ENCODE results near the gene SLC15A1.
"Not testable (repeated sequence)": the region's sequence is repeated elsewhere in the genome, so short reads cannot be mapped to it uniquely, and the experiment has no call there.

Gene SLC15A1

DNA sequence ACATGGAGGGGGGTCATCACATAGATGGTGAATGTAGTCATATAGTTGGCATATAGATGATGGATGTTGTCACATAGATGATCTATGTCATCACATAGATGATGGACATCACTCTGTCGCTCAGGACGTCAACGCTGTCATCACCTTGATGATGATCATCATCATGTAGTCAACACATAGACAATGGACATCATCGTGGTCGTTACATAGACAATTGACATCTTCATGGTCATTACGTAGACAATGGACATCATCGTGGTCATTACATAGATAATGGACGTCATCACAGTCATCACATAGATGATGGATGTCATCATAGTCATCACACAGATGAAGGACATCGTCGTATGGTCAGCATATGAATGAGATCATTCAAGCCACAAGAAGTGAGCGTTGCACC is 28.6 kb upstream of the SLC15A1 start:
- DNase-seq, result no peak

DNA sequence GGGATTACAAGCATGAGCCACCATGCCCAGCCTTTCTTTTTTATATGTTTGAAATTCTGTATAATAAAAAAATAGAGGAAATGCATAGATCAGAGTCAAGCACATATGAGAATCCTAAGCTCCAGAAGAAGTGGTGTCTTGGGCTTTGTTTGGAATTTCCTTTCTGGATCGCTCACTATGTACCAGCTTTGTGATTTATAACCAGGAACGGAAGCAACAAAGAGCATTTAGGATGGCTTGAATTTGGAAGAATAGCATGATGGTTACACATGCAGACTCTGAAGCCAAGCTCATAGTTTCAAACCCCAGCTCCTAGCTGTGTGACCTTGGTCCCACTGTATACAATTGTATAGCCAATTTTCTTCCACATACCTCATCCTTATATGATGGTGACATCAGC is 28.0 kb upstream of the SLC15A1 start:
- DNase-seq, result no peak

DNA sequence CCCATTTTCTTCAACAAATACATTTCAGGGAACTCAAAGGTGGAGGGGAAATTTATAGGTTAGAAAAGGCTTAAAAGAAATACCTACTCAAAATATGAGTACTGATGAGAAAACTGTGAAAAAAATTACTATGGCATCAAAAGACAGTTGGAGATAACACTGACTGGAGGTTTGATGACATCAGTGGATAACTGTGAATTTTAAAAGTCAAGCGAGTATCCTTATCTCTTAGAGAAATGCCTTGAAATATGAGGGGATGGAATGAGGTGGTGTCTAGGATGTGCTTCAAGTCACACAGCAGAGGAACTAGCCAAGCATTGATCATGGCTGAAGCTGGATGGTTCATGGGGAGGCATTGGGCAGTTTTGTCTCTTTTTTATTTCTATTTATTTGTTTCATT is 27.2 kb upstream of the SLC15A1 start:
- DNase-seq, result no peak

DNA sequence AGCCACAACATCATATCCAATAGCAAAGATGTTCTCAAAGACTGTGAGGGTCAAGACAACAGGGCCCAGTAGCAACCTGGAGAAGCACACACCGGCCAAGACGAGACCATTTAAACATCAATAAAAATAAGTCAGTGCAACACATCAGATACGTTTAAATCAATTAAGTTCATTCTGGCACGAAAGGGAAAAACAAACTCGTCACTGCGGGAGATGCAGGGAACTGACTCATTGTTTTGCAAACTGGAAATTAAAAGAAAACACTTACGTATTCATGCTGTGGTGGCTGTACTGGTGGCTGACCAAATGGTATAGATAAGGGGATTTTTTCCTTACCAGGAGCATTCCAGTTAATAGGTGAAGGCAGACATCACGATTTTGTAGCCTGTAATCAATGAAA is 26.3 kb upstream of the SLC15A1 start:
- DNase-seq, result no peak

DNA sequence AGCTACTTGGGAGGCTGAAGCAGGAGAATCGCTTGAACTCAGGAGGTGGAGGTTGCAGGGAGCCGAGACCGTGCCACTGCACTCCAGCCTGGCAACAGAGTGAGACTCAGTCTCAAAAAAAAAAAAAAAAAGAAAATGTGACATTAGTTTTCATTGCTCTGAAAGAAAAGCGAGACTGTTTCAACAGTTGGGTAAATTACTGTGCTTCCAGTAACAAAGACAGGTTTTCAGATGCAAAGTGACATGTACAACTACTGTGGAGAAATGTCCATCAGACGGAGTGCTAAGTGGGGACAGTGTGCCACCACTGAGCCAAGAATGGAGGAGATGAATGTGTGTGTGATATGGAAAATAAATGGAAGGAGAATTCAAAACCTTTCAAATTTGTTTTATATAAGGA is 24.2 kb upstream of the SLC15A1 start:
- DNase-seq, result no peak

DNA sequence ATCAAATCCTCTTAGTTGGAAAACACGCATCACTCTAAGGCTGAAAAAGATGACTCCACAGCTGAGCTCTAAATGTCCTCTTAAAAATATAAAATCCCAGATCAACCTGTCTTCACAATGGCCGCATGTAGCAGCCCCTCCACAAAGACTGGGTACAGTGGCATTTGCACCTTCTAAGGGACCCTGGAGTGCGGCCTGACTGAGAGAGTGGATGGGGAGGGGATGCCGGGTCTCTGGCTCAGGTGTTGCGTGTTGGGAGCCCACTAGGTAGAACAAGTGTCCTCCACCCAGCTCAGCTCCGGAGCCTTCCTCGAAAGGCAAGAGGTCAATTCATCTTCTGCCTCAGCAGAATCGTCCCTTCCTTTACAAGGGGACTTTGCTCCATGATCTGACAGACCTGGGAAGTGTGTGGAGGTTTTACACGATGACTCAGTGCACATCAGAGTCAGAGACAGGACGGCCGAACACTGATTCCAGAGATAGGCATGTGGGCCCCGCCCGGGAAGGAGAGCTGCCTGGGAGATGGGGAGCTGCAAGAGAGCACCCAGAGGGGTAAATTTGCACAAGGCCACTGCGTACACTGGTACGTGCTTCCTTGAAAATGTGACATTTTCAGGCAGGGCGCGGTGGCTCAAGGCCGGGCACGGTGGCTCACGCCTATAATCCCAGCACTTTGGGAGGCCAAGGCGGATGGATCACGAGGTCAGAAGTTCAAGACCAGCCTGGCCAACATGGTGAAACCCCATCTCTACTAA is 23.5 kb upstream of the SLC15A1 start:
- no peak for DNase-seq

DNA sequence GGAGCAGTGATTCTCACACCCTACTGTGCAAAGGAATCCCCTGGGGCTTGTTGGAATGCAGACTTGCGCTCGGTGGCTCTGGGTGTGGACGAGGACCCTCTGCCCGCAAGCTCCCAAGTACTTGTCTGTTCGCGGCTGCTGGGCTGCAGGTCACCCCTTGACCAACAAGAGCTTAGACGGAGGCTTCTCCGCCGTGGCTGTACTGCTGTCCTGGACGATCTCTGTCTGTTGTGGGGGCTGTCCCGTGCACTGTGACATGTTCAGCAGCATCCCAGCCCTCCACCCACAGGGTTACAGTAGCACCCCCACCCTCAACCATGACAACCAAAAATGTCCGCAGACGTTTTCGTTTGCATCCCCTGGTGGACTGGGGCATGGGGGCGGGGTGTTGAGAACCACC is 22.9 kb upstream of the SLC15A1 start:
- DNase-seq, result no peak

DNA sequence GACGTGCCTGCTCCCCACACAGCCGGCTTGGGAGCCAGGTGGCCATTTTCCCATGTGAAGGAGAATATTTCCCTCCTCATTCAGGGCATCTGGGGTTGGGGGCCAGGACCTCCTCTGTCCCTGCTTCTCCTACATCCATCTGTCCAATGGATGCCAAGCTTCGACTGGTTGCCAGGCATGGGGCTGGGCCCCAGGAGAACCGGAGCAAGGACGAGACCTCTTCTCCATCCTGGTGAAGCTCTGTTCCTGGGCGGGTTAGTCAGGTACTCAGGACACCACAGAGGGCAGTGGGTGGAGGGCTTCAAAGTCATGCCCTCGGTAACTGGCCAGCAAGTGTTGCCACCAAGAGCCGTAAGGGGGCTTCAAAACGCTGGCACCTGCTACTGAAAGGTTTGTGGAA is 22.3 kb upstream of the SLC15A1 start:
- no peak for DNase-seq

DNA sequence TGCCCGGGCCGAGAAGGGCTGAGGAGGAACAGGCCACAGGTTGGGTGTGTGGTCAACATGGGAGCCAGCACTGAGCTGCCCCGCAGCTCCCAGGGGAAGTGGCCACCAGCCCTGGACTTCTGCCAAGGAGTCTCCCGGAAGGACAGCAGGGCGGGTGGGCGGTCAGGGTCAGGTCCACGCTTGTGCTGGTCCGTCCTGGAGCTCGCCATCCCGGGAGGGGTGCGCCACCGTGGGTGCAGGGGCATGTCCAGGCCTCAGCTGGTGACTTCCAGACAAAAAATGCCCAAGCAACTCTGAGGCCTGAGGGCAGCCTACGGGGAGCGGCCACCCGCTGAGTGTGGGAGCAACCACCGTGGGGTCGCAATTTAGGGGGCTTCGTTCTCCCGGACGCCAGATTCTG is 21.4 kb upstream of the SLC15A1 start:
- DNase-seq, result no peak

DNA sequence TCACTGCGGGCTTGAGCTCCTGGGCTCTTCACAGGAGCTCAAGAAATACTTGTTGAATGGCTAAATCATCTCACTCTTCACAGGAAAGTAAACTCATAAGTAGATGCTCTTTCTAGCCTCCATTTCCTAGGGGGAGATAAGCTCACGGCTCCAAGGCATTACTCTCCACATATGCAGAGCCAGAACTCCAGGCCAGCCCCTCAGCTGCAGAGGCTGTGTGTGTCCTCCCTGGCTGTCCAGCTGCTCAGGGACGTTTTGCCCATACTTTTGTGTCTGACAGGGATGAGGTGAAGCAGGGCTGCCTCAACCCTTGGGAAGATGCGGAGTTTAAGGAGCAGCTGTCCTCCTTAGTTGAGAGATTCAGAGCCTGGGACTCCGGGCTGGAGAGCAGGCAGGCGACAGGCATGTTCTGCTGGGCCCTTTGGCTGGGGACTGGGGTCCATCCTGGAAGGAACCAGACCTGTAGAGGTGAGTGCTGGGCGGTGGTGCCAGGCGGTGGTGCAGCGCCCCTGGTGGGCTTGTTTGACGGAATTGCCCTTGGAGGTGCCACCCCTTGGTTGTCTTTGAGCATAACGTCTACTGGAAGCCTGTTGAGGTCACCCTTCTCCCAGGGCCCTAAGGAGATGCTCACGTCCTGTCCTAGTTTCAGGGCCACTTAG is 20.5 kb upstream of the SLC15A1 start:
- no peak for DNase-seq

DNA sequence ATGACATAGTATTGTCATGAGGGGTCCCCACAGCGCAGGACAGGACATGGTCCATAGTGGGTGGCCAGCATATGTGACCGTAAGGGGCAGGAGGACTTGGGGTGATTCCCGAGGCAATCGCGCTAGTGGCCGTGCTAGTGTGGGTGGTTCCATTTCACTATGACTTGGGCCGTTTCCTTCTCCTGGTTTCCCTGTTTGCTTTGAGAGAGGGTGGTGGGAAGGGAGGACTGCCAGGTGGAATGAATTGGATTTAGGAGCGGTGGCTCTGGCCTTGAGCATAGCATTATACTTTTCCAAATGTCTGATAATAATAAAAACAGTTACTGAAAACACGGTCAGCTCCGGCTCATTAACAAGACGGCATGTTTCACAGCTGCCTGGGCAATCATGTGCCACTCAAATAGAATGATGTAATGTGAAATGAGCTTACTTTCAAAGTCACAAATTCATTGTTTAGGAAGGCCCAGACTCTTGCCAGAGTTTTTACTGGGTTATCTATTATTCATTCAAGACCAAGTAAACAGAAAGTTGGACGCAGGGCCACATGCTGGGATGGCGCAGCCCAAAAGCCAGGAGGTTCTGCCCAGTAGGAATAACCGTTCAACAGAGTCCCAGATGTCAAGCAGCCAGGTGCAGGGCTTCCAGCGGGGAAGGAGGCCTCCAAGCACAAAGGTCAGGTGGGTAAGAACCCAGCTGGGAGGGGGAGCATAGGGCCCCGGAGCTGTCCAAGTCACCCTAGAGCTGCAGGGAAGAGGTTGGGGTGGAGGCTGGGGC is 19.6 kb upstream of the SLC15A1 start:
- DNase-seq, result no peak

DNA sequence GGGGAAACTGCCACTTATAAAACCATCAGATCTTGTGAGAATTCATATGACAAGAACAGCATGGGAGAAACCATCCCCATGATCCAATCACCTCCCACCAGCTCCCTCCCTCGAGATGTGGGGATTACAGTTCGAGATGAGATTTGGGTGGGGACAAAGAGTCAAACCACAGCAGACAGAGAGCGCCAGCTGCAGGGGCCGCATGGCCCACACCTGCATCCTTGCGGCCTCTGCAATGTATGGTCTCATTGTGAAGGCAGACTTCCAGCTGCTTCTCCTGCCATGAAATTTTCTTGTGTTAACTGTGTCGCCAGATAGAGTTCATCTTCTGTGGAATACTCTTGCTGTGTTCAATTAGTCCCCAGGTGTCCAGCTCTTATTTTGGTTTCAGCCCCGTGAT is 17.3 kb upstream of the SLC15A1 start:
- DNase-seq, result no peak

DNA sequence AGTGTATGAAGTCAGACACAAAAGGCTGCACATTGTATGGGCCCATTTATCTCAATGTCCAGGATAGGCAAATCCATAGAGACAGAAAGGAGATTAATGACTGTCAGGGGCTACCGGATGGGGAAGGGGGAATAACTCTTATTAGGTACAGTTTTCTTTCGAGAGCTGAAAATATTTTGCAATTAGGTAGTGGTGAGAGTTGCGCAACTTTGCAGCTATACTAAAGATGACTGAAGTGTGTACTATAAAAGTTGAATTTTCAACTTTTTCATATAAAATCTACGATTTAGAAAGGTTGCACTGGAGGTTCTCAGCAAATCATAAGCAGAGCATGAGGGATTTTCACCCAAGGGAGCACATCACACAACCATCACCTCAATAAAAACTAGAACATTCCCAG is 16.1 kb upstream of the SLC15A1 start:
- no peak for DNase-seq

DNA sequence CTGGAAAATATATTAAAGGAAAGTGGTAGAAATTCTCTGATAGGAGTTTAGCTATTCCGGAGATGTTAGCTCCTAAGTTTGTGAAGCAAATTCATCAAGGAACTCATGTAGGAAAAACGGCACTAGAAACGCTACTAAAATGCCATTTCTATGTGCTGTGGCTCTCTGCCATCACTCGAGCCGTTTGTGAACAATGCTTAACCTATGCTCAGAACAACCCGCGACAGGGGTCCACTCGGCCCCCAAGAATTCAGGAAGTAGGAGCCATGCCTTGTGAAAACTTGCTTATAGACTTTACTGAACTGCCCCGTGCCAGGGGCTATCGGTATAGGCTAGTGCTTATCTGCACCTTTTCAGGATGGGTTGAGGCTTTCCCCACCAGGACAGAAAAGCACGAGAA is 14.2 kb upstream of the SLC15A1 start:
- no peak for DNase-seq

DNA sequence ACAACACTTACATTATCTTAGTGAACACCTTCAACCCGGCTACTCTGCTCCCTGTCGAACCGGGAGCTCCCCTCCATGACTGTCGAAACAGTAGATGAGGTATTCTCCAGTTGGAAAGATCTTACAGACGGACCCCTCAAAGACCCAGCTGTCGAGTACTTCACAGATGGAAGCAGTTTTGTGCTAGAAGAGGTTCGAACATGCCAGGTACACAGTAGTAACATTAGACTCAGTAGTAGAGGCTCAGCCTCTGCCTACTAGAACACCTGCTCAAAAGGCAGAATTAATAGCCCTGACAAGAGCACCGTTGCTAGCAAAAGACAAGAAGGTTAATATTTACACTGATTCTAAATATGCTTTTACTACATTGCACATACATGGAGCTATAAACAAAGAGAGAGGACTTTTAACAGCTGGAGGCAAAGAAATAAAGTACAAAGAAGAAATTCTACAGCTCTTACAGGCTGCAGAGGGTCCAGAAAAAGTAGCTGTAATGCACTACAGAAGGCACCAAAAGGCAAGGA is 13.6 kb upstream of the SLC15A1 start:
- DNase-seq, result no peak

DNA sequence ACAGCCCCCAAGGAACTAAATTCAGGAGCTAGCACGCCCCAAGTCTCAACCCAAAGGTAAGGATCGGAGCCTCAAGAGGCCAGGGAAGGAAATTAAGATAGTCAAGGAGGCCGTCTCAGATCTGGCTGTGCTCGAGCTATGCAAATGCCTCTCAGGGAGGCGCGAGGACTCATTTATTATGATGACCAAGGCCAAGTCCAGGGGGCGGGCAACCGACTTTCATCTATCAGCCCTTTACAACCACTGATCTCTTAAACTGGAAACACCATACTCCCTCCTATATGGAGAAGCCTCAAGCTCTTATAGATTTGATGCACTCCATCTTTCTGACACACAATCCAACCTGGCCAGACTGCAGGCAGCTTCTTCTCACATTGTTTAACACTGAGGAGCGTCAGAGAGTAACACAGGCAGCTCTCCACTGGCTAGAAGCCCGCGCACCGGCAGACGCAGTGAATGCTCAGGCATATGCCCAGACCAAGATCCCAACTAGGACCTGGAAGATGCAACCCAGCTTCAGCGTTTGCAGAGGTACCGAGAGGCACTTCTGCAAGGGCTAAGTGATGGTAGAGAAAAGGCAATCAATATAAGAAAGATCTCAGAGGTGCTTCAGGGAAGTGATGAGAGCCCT is 9.6 kb upstream of the SLC15A1 start:
- DNase-seq, result no peak

DNA sequence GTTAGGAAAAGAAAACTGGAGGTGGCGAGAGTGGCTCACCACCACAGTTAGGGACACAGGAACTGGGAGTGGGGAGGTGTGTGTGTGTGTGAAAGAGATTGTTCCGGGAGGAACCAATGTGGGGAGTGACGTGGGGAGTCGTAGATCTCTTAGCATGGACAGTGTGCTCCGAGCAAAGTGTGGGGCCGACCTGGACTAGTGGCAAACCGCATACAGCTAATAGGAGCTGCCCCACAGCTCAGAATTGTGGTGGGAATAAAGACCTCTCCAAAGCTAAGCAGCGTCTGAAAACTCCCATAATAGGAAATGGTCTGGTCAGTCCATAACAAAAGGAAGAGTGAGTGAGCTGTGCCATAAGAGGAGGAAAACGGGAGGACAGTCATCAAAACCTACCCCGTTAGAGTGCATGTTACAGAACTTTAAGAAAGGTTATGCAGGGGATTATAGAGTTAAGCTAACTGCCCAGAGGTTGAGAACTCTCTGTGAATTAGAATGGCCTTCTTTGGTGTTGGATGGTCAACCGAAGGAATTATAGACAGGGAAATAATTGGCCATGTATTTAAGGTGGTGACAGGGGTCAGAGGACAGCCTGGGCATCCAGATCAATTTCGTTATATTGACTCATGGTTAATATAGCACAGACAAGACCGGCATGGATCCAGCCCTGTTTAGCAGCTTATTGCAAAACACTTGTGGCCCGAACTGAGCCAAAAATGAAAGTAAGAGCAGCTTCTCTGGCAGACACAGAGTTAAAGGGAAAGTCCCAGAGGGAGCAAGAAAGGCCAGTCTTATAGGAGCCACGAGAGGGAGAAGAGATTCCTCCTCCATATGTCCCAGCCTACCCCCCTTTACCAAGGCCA is 8.9 kb upstream of the SLC15A1 start:
- no peak for DNase-seq

DNA sequence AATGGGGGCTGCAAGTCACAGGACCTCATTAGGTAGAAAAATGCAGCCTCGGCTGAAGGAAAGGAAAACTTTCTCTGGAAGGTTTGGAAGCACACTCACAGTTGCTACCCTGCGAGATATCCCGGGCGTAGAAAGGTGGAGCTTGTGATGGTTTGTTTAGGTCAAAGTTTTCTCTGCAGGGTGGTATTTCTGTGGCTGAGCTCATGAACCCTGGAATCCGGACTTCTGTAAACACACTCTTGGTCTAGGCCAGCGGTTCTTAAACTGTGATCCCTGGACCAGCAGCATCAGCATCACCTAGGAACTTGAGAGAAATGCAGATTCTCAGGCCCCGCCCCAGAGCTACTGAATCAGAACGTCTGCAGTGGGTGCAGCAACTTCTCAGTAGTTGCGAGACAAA is 3.3 kb upstream of the SLC15A1 start:
- DNase-seq, result no peak

DNA sequence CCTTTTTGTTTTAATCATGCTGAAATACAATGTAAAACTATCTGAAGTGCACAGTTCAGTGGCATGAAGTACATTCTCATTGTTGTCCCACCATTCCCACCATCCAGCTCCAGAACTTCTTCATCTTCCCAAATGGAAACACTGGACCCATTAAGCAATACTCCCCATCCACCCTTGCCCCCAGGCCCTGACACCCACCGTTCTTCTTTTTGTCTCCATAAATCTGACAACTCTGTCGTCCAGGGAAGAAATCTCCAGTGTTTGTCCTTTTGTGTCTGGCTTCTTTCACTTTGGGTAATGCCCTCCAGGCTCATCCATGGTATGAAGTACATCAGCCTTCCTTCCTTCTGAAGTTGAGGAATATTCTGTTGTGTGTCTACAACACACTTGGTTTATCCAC is 2.6 kb upstream of the SLC15A1 start:
- no peak for DNase-seq

DNA sequence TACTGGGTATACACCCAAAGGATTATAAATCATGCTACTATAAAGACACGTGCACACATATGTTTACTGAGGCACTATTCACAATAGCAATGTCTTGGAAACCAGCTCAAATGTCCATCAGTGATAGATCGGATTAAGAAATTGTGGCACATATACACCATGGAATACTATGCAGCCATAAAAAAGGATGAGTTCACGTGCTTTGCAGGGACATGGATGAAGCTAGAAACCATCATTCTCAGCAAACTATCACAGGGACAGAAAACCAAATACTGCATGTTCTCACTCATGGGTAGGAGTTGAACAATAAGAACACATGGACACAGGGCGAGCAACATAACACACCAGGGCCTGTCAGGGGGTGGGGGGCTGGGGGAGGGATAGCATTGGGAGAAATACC is 2.0 kb upstream of the SLC15A1 start:
- not testable (repeated sequence) for DNase-seq

DNA sequence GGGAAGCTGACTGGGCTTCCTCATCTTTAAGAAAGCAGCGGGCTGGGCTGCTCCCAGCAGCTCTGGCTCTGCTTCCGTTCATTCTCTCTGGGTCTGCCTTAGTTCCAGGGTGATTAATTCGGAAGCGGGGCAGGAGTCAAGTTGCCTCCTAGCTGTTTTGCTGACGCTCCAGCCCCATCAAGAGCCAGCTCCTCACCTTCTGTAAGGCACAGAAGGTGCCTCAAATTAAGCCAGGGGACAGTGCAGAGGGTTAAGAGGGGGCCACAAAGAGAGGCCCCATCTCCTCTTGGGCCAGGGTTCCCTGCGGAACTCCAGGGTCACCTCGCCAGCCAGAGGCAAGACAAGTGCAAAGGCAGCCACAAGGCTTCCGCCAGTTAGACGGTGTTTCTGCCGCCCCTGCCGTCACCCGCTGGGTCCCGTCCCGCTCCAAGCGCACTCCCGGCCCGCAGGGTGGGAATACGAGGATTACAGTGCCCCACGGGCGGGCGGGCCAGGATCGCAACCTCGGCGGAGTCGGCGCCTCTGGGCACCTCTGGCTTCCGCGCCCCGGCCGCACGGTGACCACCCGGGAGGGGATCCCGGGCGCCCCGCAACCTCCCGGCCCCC is 508 bp downstream of the SLC15A1 start:
- DNase-seq, result no peak

DNA sequence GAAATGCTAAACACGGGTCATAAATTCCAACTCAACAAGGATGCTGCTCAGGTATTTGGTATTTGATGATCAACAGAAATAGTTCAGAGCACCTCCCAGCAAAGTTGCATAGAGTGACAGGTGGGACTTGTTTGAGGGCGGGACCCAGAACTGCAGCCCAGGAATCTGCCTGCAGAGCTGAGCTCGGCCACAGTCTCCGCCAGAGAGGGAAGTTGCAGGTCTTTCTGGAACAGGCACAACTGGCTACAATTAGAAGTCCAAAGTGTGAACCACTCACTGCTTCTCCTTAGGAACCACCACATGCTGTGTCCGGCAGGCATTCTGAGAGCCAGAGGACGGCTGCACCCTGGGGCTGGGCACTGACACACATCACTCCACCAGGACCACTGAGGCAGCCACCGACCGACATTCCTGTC is 1.1 kb downstream of the SLC15A1 start:
- no peak for DNase-seq

Data from stimulated activated CD8-positive, alpha-beta memory T cell treated with anti-CD3 and anti-CD28 coated beads, Interleukin-4, amount 100 ng/mL, for 48 hours (primary cell).